Dermis microvascular lymphatic vessel endothelial cell (primary cell): ENCODE data around the gene ZNF816. TPM values are rescaled to one million over a fixed set of nuclear protein-coding genes. Genes with fewer than 3 reads are reported as not detected.
A peak's percentile ranks its signal among the peaks of the same experiment; 100 is the strongest.
"Not testable (repeated sequence)": the region's sequence is repeated elsewhere in the genome, so short reads cannot be mapped to it uniquely, and the experiment has no call there.

Experiments
- DNase-seq, 2 donors: peaks; one replicate each; pipeline versions ENCODE4 v3.0.0 to v3.0.0-alpha.2; 2010; ENCODE audit warnings: low read depth in 2 of 2
- total RNA-seq: library from RNA; depleted of rRNA; stranded (reverse); fragments of >200 nt; gene quantifications from 2 replicates; pipeline ENCODE4 v1.2.1, GENCODE V29; 2014

ZNF816 gene
- total RNA-seq, 1 donor from 2014 or later: 6.9 TPM

GRCh38 chr19:52961981-52962380 is 700 bp downstream of the ZNF816 start:
- DNase-seq: no peak

GRCh38 chr19:52959613-52960295 is 2.9 kb downstream of the ZNF816 start:
- no peak for DNase-seq

- DNase-seq: no peak
These were observed 5.1 kb downstream of the ZNF816 start for GRCh38 chr19:52957591-52957990.

DNA sequence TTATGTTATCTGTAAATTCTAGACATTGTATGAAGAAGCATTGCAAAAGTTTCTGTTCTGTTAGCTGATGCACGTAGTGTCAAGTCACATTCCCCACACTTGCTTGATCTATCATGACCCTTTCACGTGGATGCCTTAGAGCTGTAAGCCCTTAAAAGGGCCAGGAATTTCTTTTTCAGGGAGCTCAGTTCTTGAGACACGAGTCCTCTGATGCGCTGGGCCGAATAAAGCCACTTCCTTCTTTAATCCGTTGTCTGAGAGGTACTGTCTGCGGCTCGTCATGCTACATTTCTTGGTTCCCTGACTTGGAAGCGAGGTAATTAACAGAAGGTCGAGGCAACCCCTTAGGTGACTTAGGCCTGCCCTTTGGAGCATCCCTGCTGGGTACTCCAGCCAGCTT is 5.8 kb downstream of the ZNF816 start:
- DNase-seq: no peak

- no peak for DNase-seq
These were observed 13.3 kb downstream of the ZNF816 start for GRCh38 chr19:52949422-52949821.

- no peak for DNase-seq
These were observed 14.5 kb downstream of the ZNF816 start for GRCh38 chr19:52948025-52948770.

- DNase-seq: peak in 1 of 2 donors; percentile 85
These were observed 16.1 kb downstream of the ZNF816 start for GRCh38 chr19:52946322-52947310.

- DNase-seq: no peak
These were observed 16.9 kb downstream of the ZNF816 start for GRCh38 chr19:52945652-52946321.

DNA sequence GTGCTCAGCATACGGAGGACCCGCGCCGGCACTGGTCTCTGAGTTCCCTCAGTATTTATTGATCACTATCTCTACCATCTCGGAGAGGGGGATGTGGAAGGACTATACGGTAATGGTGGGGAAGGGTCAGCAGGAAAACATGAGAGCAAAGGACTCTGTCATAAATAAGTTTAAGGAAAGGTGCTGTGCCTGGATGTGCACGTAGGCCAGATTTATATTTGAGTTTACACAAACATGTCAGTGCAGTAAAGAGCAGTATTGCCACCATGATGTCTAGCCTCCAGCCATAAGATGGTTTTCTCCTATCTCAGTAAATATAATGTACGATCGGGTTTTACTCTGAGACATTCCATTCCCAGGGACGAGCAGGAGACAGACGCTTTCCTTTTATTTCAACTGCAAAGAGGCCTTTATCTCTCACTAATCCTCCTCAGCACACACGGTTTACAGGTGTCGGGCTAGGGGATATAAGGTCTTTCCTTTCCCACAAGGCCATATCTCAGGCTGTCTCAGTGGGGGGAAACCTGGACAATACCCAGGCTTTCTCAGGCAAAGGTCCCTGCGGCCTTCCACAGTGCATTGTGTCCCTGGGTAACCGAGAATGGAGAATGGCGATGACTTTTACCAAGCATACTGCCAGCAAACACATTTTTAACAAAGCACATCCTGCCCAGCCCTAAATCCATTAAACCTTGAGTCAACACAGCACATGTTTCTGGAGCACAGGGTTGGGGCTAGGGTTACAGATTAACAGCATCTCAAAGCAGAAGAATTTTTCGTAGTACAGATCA is 17.8 kb downstream of the ZNF816 start:
- not testable (repeated sequence) for DNase-seq

- no peak for DNase-seq
These were observed 18.6 kb downstream of the ZNF816 start for GRCh38 chr19:52943884-52944643.

- no peak for DNase-seq
These were observed 19.4 kb downstream of the ZNF816 start for GRCh38 chr19:52943134-52943883.

GRCh38 chr19:52942386-52943133 is 20.1 kb downstream of the ZNF816 start:
- DNase-seq: peak; percentile 49 to 82

DNA sequence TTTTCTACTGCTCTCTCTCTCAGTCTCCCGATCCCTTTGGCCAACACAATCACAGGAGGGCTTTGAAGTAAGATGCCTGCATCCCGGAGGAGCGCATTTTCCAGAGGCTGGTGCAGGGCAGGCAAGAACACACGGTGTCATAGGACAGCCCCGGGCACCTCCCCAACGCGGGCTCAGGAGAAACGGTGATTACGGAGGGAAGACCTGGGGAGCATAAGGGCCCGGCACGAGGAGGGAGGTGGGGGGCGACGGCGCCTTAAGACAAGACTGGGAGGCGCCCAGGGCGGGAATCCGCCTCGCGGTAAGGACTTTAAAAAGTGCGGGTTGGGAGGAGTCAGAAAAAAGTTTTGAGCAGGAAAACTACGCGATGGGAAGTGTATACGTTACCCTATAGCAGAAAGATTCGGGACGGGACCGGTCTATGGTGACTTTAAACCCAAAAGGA is 20.7 kb downstream of the ZNF816 start:
- peak in 1 of 2 donors; percentile 35 for DNase-seq

DNA sequence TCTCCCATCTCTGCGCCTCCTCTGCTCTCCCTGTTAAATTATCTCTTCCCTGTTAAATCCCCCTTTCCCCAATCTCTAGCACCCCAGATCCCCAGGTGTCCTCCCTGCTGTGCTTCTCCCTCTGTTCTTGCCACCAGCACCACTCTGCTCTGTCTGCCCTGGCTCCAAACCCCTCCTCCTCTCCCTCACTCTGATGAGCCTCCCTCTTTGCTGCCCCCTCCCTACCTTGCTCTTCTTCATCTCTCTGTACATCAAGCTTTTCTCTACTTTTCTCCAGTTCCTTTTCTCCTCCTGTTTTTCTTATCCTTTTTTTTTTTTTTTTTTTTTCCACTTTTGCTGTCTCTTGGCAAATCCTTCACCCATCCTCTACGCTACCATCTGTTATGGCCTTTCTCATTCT is 21.2 kb downstream of the ZNF816 start:
- not testable (repeated sequence) for DNase-seq

- not testable (repeated sequence) for DNase-seq
These were observed 21.8 kb downstream of the ZNF816 start for GRCh38 chr19:52940905-52941304.

DNA sequence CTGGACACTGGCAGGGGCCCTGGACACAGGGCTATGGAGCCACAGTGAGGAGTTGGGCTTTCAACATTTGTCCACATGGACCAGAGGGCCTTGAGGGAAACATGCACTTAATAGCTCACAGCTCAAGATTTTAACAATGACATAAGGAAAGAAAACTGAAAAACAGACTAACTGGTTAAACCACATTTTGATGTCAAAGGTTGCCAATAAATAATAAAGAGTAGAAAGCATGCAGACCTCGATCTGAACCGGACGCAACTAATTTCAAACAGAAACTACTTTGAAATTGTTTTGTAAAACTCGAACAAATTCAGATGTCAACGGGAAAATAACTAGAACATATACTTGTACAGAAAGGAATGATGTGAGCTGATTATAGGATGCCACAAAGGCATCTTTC is 23.9 kb downstream of the ZNF816 start:
- no peak for DNase-seq

DNA sequence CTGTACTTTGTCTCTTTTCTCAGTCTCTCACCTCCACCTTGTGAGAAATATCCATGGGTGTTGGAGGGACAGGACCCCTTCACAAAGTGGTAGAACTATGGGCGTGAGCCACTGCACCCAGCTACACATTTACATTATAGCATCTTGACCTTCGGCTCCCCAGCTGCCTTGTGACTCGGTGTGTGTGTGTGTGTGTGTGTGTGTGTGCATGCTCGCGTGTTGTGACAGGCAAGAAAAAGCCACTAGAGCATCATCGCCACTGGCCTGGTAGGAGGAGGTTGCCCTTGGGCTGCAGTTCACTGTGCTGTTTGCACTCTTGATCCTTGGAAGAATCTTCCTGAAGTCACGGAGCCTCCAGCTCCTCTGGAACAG is 25.7 kb downstream of the ZNF816 start:
- DNase-seq: no peak
